Measurements from ENCODE around the gene ABHD8. TPM values are rescaled to one million over a fixed set of nuclear protein-coding genes. Genes with fewer than 3 reads are reported as not detected.

The ABHD8 gene
- polyA plus RNA-seq, 1 experiment = 6.1 TPM

GRCh38 chr19:17330262-17331044 lies 27.2 kb upstream of the ABHD8 start:
- H3K4me3 ChIP-seq (ENCODE audit: low read depth, low read length) = no peak overlapping the region
- H3K27ac ChIP-seq (ENCODE audit: low read depth, low read length) = no peak overlapping the region
- CTCF ChIA-PET = no interaction called here
- DNase-seq (ENCODE audit: low read depth, low spot score) = no peak
- H3K9me3 ChIP-seq (ENCODE audit: control insufficient read depth, insufficient read depth, low read length) = peaks cover 13% of the 10 kb centered on the region; the same call in 1 of the 2 replicates
- TF ChIP-seq CTCF (IDR thresholded peaks at IDR 0.05; ENCODE audit: low read depth, low read length) = no peak
- H3K27me3 ChIP-seq (ENCODE audit: control insufficient read depth, insufficient read depth, low read length) = peaks cover 3% of the 10 kb centered on the region
- POLR2A ChIA-PET = interaction anchor here (1.4 kb wide), 1 partner anchor 21 kb away, joined by 4 read pairs; no protein-coding TSS in a partner anchor

GRCh38 chr19:17329366-17330261 lies 26.4 kb upstream of the ABHD8 start:
- no peak overlapping the region for H3K4me3 ChIP-seq (ENCODE audit: low read depth, low read length)
- no peak for TF ChIP-seq CTCF (IDR thresholded peaks at IDR 0.05; ENCODE audit: low read depth, low read length)
- ChIA-PET CTCF (interaction anchor here (1.9 kb wide), 1 partner anchor 47 kb away, joined by 3 read pairs; no protein-coding TSS in a partner anchor), POLR2A (interaction anchor here (1.4 kb wide), 1 partner anchor 21 kb away, joined by 4 read pairs; no protein-coding TSS in a partner anchor)
- H3K9me3 ChIP-seq (ENCODE audit: control insufficient read depth, insufficient read depth, low read length) = peaks cover 13% of the 10 kb centered on the region; the same call in 1 of the 2 replicates
- no peak overlapping the region for H3K27ac ChIP-seq (ENCODE audit: low read depth, low read length)
- peaks cover 3% of the 10 kb centered on the region for H3K27me3 ChIP-seq (ENCODE audit: control insufficient read depth, insufficient read depth, low read length)
- DNase-seq (ENCODE audit: low read depth, low spot score) = no peak

- CTCF ChIA-PET = interaction anchor here (1.9 kb wide), 1 partner anchor 47 kb away, joined by 3 read pairs; no protein-coding TSS in a partner anchor
- POLR2A ChIA-PET = no interaction called here
- TF ChIP-seq CTCF (IDR thresholded peaks at IDR 0.05; ENCODE audit: low read depth, low read length) = no peak
- Histone ChIP-seq H3K9me3 (ENCODE audit: control insufficient read depth, insufficient read depth, low read length) (peaks cover 13% of the 10 kb centered on the region; the same call in 1 of the 2 replicates), H3K4me3 (ENCODE audit: low read depth, low read length) (no peak overlapping the region), H3K27me3 (ENCODE audit: control insufficient read depth, insufficient read depth, low read length) (peaks cover 3% of the 10 kb centered on the region), H3K27ac (ENCODE audit: low read depth, low read length) (no peak overlapping the region)
- DNase-seq (ENCODE audit: low read depth, low spot score) = no peak
Measured at GRCh38 chr19:17328517-17329365, 25.5 kb upstream of the ABHD8 start.

- CTCF ChIA-PET = interaction anchor here (1.9 kb wide), 1 partner anchor 46 kb away, joined by 3 read pairs; no protein-coding TSS in a partner anchor
- DNase-seq (ENCODE audit: low read depth, low spot score) = no peak
- H3K9me3 ChIP-seq (ENCODE audit: control insufficient read depth, insufficient read depth, low read length) = peaks cover 9% of the 10 kb centered on the region; the same call in 1 of the 2 replicates
- peaks cover 3% of the 10 kb centered on the region for H3K27me3 ChIP-seq (ENCODE audit: control insufficient read depth, insufficient read depth, low read length)
- H3K4me3 ChIP-seq (ENCODE audit: low read depth, low read length) = no peak overlapping the region
- 0 out of 2 replicates have a peak, but pooled peaks have one; percentile 11 for TF ChIP-seq CTCF (IDR thresholded peaks at IDR 0.05; ENCODE audit: low read depth, low read length)
- POLR2A ChIA-PET = no interaction called here
- H3K27ac ChIP-seq (ENCODE audit: low read depth, low read length) = no peak overlapping the region
Measured at GRCh38 chr19:17327654-17328516, 24.7 kb upstream of the ABHD8 start.
